A673 (cell line): ENCODE results near the gene OR56B4.

Source experiments
- EZH2 ChIP-seq: fragments of 200-600 bp; sonication (generic); IDR thresholded peaks from 2 replicates; pipeline ENCODE4 v1.6.1; 2017; ENCODE audit warnings: borderline replicate concordance, low read depth, mild to moderate bottlenecking, mixed read lengths, antibody characterized with exemption, low read length; ENCODE audit not compliant: poor library complexity, severe bottlenecking
- TF ChIP-seq, protein P1 (sequence below): fragments of 300-800, 200-600 bp; sonication (generic); conservative IDR thresholded peaks from 2 replicates; pipeline ENCODE4 v1.5.1; 2017; ENCODE audit warnings: low read depth, mild to moderate bottlenecking, antibody characterized with exemption, low read length, moderate library complexity, mixed read lengths

DNA sequence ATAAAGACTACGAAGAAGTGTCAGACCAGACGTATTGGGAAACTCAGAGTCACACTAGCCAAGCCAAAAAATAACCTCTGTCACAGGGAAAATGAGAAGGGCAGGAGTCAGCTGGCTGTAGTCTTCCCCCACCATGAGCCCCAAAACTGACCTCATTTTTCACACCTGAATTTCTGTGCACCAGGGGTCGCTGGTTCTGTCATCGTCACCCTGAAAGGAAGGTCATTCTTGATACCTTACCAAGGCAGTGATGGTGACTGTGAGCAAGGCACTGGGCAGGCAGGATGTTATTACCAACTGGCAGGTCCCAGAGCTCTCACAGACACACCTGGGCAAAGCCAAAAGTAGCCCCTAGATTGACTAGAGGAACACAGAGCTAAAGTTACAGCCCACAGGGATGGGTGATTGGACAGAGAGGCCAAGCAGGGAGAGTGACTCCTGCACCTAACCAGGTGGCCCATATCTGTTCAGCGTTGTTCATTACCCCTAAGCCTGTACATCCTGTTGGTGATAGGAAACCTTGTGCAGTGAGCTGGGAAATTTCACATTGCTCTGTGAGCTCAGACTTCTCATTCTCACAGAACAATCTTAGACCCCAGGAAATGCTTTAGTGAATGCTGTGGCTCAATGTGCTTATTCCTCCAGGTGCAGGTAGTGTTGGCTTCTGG lies 44.7 kb upstream of the OR56B4 start:
- TF ChIP-seq, protein P1, sequence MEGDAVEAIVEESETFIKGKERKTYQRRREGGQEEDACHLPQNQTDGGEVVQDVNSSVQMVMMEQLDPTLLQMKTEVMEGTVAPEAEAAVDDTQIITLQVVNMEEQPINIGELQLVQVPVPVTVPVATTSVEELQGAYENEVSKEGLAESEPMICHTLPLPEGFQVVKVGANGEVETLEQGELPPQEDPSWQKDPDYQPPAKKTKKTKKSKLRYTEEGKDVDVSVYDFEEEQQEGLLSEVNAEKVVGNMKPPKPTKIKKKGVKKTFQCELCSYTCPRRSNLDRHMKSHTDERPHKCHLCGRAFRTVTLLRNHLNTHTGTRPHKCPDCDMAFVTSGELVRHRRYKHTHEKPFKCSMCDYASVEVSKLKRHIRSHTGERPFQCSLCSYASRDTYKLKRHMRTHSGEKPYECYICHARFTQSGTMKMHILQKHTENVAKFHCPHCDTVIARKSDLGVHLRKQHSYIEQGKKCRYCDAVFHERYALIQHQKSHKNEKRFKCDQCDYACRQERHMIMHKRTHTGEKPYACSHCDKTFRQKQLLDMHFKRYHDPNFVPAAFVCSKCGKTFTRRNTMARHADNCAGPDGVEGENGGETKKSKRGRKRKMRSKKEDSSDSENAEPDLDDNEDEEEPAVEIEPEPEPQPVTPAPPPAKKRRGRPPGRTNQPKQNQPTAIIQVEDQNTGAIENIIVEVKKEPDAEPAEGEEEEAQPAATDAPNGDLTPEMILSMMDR: 0 out of 2 replicates have a peak, but pooled peaks have one; percentile 10
- no peak for TF ChIP-seq EZH2
